H7 (cell line): Measurements from ENCODE around the gene GGCX. TPM values are rescaled to one million over a fixed set of nuclear protein-coding genes. Genes with fewer than 3 reads are reported as not detected.

Experiments used
- DNase-seq: peaks from one replicate; pipeline ENCODE4 v3.0.0; 2012
- H3K27me3 ChIP-seq: 2 replicates; pipeline ENCODE4 v1.6.0; 2011; ENCODE audit warnings: mild to moderate bottlenecking, low read length; ENCODE audit not compliant: control insufficient read depth, insufficient read depth
- H3K36me3 ChIP-seq: replicated peaks from 2 replicates; pipeline ENCODE4 v1.5.1; 2011; ENCODE audit warnings: low read length; ENCODE audit not compliant: control insufficient read depth, insufficient read depth
- H3K4me3 ChIP-seq: 2 replicates; pipeline ENCODE4 v1.5.1; 2011; ENCODE audit warnings: low read depth, mild to moderate bottlenecking, control low read depth, low read length, moderate library complexity; ENCODE audit not compliant: insufficient read depth
- total RNA-seq: library from RNA; depleted of rRNA; stranded (reverse); fragments of >200 nt; shearing (Covaris generic); gene quantifications from 2 replicates; pipeline ENCODE4 v1.2.3, GENCODE V29; 2014

Gene GGCX
- total RNA-seq, 1 experiment from 2014 or later: 33.0 TPM

DNA sequence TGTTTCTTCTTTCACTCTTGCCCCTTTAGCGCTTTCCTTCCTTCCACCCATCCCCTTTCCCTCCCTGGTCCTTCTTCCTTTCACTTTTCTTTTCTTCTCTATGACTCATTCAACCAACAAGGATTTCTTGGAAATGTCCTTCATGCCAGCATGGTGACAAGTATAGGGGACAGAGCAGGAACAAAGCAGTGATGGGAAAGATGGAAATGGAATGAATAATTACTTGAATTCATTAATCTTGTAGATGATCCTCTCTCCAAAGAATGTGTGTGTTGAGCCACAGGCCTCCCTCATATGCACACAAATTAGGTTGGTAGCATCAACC lies 24.4 kb upstream of the GGCX start:
- Histone ChIP-seq H3K4me3 (no peak overlapping the region), H3K36me3 (no peaks in the 10 kb centered on the region), H3K27me3 (peaks cover 18% of the 10 kb centered on the region)
- DNase-seq: no peak

DNA sequence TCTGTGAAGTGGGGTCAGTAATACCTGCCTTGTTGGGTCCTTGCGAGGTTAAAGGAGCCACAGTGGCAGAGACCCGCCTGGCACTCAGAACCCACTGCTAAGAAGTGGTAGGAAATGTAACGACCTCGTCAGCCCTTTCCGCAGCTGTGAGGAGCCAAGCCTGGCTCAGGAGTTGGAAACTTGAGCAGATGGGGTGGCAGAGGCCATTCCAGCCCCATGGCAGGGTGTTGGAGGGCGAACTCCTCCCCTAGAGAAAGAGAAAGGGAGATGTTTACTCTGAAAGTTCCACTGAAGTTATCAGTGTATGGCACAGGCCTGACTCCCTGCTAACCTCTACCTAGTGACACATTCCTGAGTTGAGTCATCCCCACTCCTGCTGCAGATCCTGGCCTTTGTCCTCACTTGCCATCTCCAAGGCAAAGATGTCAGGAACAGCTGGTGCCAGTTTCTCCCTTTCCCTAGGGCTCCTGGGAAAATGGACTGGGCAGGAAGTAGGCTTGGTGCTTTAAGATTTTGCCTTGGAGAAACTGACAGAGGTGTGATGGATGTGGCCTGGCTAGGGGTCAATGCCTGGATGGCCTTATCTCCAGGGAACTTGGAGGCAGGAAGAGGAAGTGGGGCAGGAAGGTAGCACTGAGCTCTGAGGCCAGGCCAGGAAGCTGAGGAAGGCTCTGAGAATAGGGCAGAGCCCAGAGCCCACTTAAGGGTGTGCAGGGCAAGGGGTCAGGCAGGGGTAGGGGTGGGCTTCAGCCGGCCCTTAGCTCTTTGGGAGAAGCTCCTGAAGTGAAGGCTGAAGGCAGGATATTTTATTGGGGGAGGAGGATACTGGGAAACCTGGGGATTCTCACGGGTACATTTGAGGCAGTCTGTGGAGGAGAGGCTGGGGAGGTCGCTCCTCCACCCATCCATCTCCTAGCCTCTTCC lies 23.8 kb upstream of the GGCX start:
- no peaks in the 10 kb centered on the region for H3K36me3 ChIP-seq
- no peak for DNase-seq
- H3K4me3 ChIP-seq: peak overlapping the region; percentile 53
- H3K27me3 ChIP-seq: peaks cover 18% of the 10 kb centered on the region

DNA sequence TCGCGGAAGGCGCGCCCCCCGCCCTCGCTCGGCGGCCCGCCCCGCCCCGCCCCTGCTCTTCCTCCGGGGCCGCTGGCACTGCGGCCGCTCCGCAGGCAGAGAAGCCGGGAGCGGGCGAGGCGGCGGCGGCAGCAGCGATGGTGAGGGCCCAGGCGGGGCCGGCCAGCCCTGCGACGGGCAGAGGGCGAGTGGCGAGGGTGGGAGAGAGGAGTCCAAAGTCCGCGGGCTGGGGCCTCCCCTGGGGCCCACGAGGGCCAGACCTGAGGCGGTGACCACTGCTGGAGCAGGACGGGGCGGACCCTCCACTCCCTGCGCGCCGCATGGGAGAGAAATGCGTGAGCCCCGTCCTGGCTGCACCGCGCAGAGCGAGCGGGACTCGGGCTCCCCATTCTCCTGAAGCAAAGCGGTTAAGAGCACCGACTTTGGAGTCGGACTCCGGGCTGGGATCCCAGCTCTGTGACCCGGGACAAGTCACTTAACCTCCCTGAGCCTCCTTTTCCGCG lies 23.1 kb upstream of the GGCX start, which contains the start of gene VAMP5:
Gene VAMP5 (plus strand): TSS at position 78 of the 503 bp plus-strand sequence. CDS start 60 bp downstream, at position 138.
- Histone ChIP-seq H3K36me3 (no peaks in the 10 kb centered on the region), H3K4me3 (peak within 1 kb of the TSS; percentile 53), H3K27me3 (peaks cover 18% of the 10 kb centered on the region)
- DNase-seq: peak; percentile 66

DNA sequence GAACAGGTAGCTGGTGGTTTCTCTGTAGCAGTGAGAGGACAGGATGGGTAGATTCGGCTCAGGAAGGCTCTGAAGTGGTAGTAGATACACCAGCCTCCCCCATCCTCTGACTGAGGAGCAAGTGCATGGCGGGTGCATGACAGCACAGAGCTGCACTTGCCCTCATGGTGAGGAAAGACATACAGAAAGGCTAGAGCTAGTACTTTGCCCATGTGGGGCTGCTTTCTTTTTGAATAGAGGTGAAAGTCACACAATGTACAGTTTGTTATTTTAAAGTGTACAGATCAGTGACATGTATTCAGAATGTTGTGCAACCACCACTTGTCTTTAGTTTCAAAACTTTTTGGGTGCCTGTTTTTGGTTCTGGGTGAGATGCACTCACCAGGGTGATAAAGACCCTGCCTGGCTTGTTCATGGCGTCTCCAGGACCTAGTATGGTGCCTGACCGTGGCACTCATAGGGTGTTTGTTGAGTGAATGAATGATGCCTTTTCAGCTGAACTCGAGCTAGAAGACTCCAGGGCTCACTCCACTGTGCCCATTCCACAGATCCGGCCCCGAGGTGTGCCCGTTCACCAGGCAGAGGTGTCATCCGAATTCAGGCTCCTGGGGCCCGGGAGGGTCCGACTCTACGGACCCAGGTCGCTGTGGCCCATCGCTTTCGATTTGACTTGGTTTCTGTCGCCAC lies 22.5 kb upstream of the GGCX start:
- H3K4me3 ChIP-seq: peak overlapping the region; percentile 53
- peak; percentile 19 for DNase-seq
- peaks cover 18% of the 10 kb centered on the region for H3K27me3 ChIP-seq
- no peaks in the 10 kb centered on the region for H3K36me3 ChIP-seq

DNA sequence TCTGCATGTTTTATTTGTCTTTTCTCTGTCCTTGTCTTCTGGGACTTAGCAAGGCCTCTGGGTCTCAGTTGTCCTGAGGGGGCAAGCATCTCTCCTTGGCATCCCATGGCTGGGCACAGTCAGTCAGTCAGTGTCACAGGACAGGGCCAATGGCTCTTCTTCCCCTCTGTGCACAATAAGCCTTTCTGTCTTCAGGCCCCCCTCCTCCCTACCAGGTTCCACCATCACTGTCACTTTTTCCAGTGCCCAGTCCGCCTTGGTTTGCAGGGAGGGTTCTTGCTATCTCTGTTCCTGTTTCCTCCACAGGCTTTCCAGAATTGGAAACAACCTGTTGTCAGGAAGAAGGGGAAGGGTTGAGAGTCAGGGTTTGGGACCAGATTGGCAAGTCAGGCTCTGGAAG lies 21.2 kb upstream of the GGCX start:
- H3K4me3 ChIP-seq: no peak overlapping the region

DNA sequence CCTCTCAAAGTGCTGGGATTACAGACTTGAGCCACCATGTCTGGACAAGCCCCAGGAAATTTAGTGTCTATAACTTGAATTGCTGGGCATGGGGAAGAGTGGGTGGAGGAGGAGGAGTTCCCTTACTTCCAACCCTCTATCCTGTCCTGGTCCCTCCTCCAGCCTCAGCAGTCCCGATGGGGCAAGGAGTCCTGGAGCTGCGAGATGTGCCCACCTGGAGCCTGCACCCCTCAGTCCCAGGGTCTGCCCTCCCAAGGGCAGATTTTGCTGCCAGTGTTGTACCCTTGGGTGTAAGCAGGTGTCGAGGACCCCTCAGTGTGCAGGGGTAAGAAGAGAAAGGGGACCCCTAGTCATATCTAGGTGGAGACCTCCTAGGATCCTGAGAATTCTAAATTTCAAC lies 18.9 kb upstream of the GGCX start:
- no peaks in the 10 kb centered on the region for H3K36me3 ChIP-seq
- peak; percentile 5 for DNase-seq
- peaks cover 16% of the 10 kb centered on the region for H3K27me3 ChIP-seq
- H3K4me3 ChIP-seq: no peak overlapping the region

More for the DNA sequence above, 21.2 kb upstream of the GGCX start:
- no peaks in the 10 kb centered on the region for H3K36me3 ChIP-seq
- peaks cover 18% of the 10 kb centered on the region for H3K27me3 ChIP-seq
- DNase-seq: peak; percentile 11

DNA sequence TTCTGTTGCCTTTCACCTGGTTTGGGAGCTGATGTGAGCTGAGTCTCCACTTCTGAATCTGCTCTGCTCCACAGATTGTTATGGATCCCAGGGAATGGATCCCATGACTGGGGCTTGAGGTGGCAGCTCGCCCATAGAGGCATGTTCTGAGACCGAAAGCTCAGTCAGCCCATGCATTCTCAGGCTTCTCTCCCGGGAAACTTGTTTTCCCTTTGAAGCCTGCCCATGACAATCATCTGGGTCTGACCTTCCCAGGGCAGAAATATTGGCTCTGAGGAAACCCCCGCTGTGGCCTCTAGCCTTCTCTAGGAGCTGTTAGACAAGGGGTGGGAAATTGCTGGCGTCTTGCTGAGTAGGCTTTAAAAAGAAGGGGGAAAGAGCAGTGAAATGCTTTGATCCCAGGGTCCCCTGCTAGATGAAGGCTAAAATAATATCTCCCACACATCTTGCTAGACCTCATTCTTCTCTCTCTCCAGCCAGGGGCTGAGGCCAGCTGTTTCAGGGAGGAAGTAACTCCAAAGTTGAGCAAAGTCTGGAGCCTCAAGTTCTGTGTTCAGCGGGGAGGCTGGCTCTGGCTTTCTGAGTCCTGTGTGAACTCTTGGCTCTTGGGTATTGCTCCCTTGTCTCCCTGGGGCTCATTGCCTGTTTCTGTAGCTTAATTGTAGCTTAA lies 18.1 kb upstream of the GGCX start:
- H3K27me3 ChIP-seq: peaks cover 8% of the 10 kb centered on the region
- no peaks in the 10 kb centered on the region for H3K36me3 ChIP-seq
- DNase-seq: peak; percentile 60
- H3K4me3 ChIP-seq: no peak overlapping the region

DNA sequence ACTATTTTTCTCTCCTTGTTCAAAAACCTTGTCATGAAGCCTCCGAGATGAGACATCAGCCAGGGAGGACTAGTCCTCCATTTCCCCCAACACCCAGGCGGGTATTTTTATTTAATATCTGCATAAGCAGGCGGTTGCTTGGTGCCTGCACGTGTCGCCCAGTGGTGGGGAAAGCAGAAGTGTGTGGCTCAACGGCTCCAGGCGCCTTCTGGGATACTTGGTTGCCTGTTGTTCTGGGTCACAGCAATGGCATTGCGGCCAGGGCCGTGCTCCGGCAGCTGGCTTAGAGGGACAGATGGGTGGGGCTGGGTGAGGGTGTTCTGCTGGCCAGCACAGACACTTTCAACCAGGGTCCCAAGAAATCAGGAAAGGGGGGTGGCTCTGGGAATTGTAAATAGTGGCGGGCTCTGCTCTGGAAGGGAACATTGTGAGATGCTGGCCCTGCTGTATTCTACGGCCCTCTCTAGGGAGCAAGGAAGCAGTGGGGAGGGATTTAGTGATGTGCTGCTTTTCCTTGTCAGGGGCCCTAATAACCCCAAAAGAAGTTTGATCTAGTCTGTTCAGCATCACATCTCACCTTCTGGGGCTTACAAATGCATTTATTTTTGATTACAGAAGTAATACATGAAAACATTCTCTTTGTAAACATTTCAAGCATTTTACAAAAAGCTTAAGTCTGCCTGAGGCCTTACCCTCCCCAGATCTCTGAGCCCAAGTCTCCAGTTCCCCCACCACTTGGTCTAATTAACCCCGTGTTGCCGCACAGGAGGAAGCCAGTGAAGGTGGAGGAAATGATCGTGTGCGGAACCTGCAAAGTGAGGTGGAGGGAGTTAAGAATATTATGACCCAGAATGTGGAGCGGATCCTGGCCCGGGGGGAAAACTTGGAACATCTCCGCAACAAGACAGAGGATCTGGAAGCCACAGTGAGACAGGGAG lies 17.2 kb upstream of the GGCX start:
- H3K4me3 ChIP-seq: peak overlapping the region; percentile 48
- DNase-seq: peak; percentile 46

DNA sequence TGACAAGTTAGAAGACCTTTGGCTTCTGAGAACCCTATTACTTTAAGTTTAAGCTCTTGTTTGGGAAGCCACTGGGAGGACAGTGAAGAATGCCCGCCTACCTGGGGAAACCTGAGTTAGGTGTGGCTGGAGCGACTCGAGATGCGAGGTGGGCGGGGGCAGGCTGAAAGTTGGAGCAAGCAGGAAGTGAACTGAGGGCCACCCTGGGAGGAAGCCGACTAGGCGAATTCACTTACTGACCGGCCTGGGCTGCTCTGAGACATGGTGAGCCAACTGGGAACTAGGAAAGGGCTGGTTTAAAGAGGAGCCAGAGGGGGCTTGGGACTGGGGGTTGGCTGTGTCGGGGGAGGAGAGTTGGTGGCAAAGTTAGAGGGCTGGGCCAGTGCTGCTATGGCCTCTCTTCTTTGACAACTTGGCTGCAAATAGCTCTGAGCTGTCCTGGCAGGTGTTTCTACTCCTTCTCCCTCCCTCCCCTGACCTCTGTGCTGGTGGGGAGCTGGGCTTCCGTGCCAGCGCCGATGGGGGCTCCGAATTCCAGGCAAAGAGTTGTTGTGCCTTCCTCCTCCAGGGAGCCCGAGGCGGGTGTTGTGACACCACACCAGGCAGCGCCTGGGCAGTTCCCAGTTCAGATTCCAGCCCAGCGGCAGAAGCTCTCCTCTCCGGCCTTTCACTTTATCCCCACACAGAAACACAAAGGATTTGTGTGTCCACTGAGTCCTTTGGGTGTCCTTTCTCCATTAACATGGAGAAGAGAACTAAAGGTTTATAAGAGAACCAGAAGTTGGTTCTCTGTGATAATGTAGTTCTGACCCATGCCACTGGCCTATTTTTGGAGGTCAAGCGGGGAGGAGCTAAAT lies 16.3 kb upstream of the GGCX start, which contains the start of gene VAMP8:
Gene VAMP8 (plus strand): TSS at position 201 of the 857 bp plus-strand sequence. CDS start 61 bp downstream, at position 262.
- DNase-seq: peak; percentile 88
- Histone ChIP-seq H3K36me3 (no peaks in the 10 kb centered on the region), H3K4me3 (peak within 1 kb of the TSS; percentile 48), H3K27me3 (no peaks in the 10 kb centered on the region)

More for the DNA sequence above, 17.2 kb upstream of the GGCX start:
- peaks cover under 1% of the 10 kb centered on the region for H3K27me3 ChIP-seq
- no peaks in the 10 kb centered on the region for H3K36me3 ChIP-seq

DNA sequence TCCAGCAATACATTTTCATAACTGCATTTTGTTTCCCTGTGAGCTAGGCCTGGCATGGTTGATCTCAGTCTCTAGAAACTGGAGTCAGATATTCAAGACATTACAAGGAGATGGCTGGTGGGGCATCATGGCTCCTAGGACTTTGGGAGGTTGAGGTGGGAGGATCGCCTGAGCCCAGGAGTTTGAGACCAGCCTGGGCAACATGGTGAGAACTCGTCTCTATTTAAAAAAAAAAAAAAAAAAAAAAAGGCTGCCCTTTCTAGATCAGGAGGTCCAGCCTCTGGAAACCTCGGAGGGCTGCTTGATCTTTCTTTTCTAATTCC lies 15.7 kb upstream of the GGCX start:
- no peaks in the 10 kb centered on the region for H3K36me3 ChIP-seq
- no peak for DNase-seq
- H3K4me3 ChIP-seq: no peak overlapping the region
- H3K27me3 ChIP-seq: no peaks in the 10 kb centered on the region; the same call in 1 of the 2 replicates

DNA sequence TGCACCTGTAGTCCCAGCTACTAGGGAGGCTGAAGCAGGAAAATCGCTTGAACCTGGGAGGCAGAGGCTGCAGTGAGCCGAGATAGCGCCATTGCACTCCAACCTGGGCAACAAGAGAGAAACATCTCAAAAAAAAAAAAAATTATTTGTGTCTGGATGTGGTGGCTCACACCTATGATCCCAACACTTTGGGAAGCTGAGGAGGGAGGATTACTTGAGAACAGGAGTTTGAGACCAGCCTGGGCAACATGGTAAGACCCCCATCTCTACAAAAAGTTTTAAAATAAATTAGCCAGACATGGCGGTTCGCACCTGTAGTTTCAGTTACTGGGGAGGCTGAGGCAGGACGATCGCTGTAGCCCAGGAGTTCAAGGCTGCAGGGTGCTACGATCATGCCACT lies 14.4 kb upstream of the GGCX start:
- DNase-seq: no peak
- Histone ChIP-seq H3K4me3 (no peak overlapping the region), H3K27me3 (peaks cover 7% of the 10 kb centered on the region)

DNA sequence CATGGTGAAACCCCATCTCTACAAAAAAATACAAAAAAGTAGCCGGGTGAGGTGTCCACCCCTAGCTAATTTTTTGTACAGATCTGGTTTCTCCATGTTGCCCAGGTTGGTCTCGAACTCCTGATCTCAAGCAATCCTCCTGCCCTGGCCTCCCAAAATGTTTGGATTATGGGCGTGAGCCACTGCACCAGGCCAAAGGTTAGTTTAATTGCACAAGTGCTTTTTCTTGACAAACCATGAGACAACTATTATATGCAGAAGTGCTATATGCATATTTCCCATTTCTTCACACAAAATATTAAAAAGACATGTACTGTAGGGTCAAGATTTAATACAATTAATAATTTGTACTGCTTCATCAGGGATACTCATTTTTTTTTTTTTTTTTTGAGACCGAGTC lies 5.0 kb upstream of the GGCX start:
- Histone ChIP-seq H3K4me3 (no peak overlapping the region), H3K27me3 (peaks cover 11% of the 10 kb centered on the region), H3K36me3 (no peaks in the 10 kb centered on the region)
- no peak for DNase-seq

More for the DNA sequence above, 14.4 kb upstream of the GGCX start:
- H3K36me3 ChIP-seq: no peaks in the 10 kb centered on the region

DNA sequence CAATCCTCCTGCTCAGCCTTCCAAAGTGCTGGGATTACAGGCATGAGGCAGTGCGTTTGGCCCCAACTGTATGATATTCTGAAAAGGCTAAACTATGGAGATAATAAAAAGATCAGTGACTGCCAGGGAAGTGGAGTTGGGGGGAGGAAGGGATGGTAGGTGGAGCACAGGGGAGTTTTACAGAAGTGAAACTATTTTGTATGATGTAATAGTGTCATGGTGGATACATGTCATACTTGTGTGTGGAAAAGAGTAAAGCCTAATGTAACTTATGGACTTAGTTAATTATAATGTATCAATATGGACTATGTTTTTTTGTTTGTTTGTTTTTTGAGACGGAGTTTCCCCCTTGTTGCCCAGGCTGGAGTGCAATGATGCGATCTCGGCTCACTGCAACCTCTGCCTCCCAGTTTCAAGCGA lies 2.9 kb upstream of the GGCX start:
- Histone ChIP-seq H3K27me3 (no peaks in the 10 kb centered on the region), H3K4me3 (no peak overlapping the region), H3K36me3 (no peaks in the 10 kb centered on the region)
- no peak for DNase-seq
